Measurements from ENCODE around the gene SSTR1.

DNA sequence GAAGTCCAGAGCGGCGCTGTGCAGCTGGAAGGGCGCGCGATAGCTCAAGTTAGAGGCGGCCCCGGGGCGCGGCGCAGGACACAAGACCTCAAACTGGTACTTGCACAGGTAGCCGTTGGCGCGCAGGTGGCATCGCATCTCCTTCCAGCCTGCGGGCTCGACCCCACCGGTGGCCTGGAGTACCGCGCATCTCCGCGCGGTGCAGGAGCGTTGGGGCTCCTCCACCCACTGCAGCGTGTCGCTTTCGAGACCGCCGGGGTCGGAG lies 47.6 kb downstream of the SSTR1 start:
- TF ChIP-seq, protein P1, sequence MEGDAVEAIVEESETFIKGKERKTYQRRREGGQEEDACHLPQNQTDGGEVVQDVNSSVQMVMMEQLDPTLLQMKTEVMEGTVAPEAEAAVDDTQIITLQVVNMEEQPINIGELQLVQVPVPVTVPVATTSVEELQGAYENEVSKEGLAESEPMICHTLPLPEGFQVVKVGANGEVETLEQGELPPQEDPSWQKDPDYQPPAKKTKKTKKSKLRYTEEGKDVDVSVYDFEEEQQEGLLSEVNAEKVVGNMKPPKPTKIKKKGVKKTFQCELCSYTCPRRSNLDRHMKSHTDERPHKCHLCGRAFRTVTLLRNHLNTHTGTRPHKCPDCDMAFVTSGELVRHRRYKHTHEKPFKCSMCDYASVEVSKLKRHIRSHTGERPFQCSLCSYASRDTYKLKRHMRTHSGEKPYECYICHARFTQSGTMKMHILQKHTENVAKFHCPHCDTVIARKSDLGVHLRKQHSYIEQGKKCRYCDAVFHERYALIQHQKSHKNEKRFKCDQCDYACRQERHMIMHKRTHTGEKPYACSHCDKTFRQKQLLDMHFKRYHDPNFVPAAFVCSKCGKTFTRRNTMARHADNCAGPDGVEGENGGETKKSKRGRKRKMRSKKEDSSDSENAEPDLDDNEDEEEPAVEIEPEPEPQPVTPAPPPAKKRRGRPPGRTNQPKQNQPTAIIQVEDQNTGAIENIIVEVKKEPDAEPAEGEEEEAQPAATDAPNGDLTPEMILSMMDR (IDR thresholded peaks at IDR 0.05): no peak
- no peak for TF ChIP-seq POLR2A (IDR thresholded peaks at IDR 0.05)
